GM12878 (cell line): Measurements from ENCODE around the gene PCSK5. TPM values are rescaled to one million over a fixed set of nuclear protein-coding genes. Genes with fewer than 3 reads are reported as not detected.

Experiments used
- ATAC-seq: fragments of 200-7000 bp; cut with Tn5 transposase; 3 replicates; pipeline ENCODE4 v1.9.1; 2020; ENCODE audit warnings: mild to moderate bottlenecking, moderate library complexity
- BruUV-seq: library from RNA; stranded (reverse); fragments of 400-500 nt; replicated peaks from 2 replicates; lab custom pipeline; 2021; lab: Mats Ljungman, UMichigan
- CTCF ChIA-PET: fragments of 300-600 bp; sonication (Branson Sonifier 250); formaldehyde crosslinking; extraction: SDS; loops from one replicate; lab custom pipeline; 2021; ENCODE audit warnings: inconsistent platforms; lab: Yijun Ruan, JAX
- POLR2A ChIA-PET: fragments of 350-600 bp; formaldehyde crosslinking; extraction: SDS; loops from one replicate; lab custom pipeline; 2021; ENCODE audit warnings: inconsistent platforms; lab: Charles Lee
- RAD21 ChIA-PET: fragments of 300-600 bp; sonication (Branson Sonifier 250); formaldehyde crosslinking; loops from one replicate; lab custom pipeline; 2023; ENCODE audit warnings: antibody characterized with exemption; ENCODE audit not compliant: unreplicated experiment; lab: Charles Lee
- SMC1A ChIA-PET: fragments of 300-600 bp; sonication (Branson Sonifier 250); formaldehyde crosslinking; loops from one replicate; lab custom pipeline; 2023; ENCODE audit not compliant: unreplicated experiment, uncharacterized antibody; lab: Charles Lee
- DNase-seq: peaks from one replicate; pipeline ENCODE4 v3.0.0-alpha.2; 2011; ENCODE audit warnings: low read depth, low spot score
- FAIRE-seq: peaks from 3 replicates; lab custom pipeline; 2011; peaks lifted over from hg19 to GRCh38; lab: Jason Lieb, UNC
- H2AFZ ChIP-seq: 2 replicates; pipeline ENCODE4 v1.6.0; 2011; ENCODE audit warnings: low read depth, low read length, control low read depth; ENCODE audit not compliant: control insufficient read depth
- H3K27ac ChIP-seq: 2 replicates; pipeline ENCODE4 v1.5.1; 2011; ENCODE audit warnings: control low read depth; ENCODE audit not compliant: control insufficient read depth, insufficient read depth
- H3K27me3 ChIP-seq, 2 experiments: replicated peaks in 1 of 2; 2 replicates each; pipeline versions ENCODE4 v1.6.0 to v1.6.1; 2011; ENCODE audit warnings: low read length in 1 of 2; ENCODE audit not compliant: control insufficient read depth in 2 of 2, insufficient read depth in 2 of 2
- H3K36me3 ChIP-seq, 2 experiments: 2 replicates each; pipeline ENCODE4 v1.5.1; 2011; ENCODE audit warnings: low read length in 1 of 2; ENCODE audit not compliant: control insufficient read depth in 2 of 2, insufficient read depth in 2 of 2
- H3K4me1 ChIP-seq: 2 replicates; pipeline ENCODE4 v1.6.1; 2011; ENCODE audit warnings: mild to moderate bottlenecking, low read length, moderate library complexity, mixed read lengths; ENCODE audit not compliant: control insufficient read depth, insufficient read depth
- H3K4me2 ChIP-seq: 2 replicates; pipeline ENCODE4 v1.6.0; 2011; ENCODE audit warnings: control low read depth; ENCODE audit not compliant: control insufficient read depth, insufficient read depth
- H3K4me3 ChIP-seq: fragments of 200-600 bp; sonication (generic); 2 replicates; pipeline ENCODE4 v1.5.1; 2016
- H3K79me2 ChIP-seq: 2 replicates; pipeline ENCODE4 v1.6.0; 2011; ENCODE audit warnings: low read length; ENCODE audit not compliant: control insufficient read depth, insufficient read depth
- H3K9ac ChIP-seq: 2 replicates; pipeline ENCODE4 v1.8.0; 2011; ENCODE audit warnings: low read length, control low read depth, mixed read lengths; ENCODE audit not compliant: control insufficient read depth, insufficient read depth
- H3K9me3 ChIP-seq: replicated peaks from 3 replicates; pipeline ENCODE4 v1.5.1; 2011; ENCODE audit warnings: mild to moderate bottlenecking, low read length; ENCODE audit not compliant: control insufficient read depth, insufficient read depth
- H4K20me1 ChIP-seq: 2 replicates; pipeline ENCODE4 v1.6.0; 2011; ENCODE audit not compliant: control insufficient read depth, insufficient read depth
- BACH1 ChIP-seq: fragments of 450-650 bp; IDR thresholded peaks from 2 replicates; pipeline ENCODE4 v1.6.1; 2017; ENCODE audit warnings: mild to moderate bottlenecking, borderline replicate concordance
- CHD2 ChIP-seq: IDR thresholded peaks from 2 replicates; pipeline ENCODE4 v1.6.1; 2011; ENCODE audit warnings: low read depth, low read length, improper control_type of control experiment, borderline replicate concordance
- GATAD2B ChIP-seq: fragments of 450-650 bp; conservative IDR thresholded peaks from 2 replicates; pipeline ENCODE4 v1.6.1; 2017; ENCODE audit warnings: low read depth, mild to moderate bottlenecking, moderate library complexity
- NR2C1 ChIP-seq: fragments of 450-650 bp; IDR thresholded peaks from 2 replicates; pipeline ENCODE4 v1.6.1; 2017; ENCODE audit warnings: antibody characterized with exemption, mild to moderate bottlenecking, moderate library complexity
- POLR2A ChIP-seq: IDR thresholded peaks from 2 replicates; pipeline ENCODE4 v1.6.1; 2011; ENCODE audit warnings: low read depth, mild to moderate bottlenecking, low read length
- RAD51 ChIP-seq: fragments of 450-650 bp; IDR thresholded peaks from 2 replicates; pipeline ENCODE4 v1.6.1; 2016; ENCODE audit warnings: moderate library complexity, mild to moderate bottlenecking, inconsistent platforms
- STAT3 ChIP-seq: IDR thresholded peaks from 2 replicates; pipeline ENCODE4 v1.6.1; 2011; ENCODE audit warnings: low read depth, low read length, improper control_type of control experiment
- SUPT20H ChIP-seq: IDR thresholded peaks from 2 replicates; pipeline ENCODE4 v1.6.1; 2011; ENCODE audit warnings: low read depth, mild to moderate bottlenecking, low read length, moderate library complexity, borderline replicate concordance; ENCODE audit not compliant: control insufficient read depth
- TAF1 ChIP-seq: IDR thresholded peaks from 2 replicates; pipeline ENCODE4 v1.6.1; 2011; ENCODE audit warnings: mild to moderate bottlenecking, low read depth, low read length, borderline replicate concordance
- WGBS: methylation state at CpG from one replicate; pipeline ENCODE4 v1.1.6; 2016; ENCODE audit warnings: low lambda C conversion rate; ENCODE audit not compliant: insufficient replicate concordance, insufficient coverage; ENCODE audit errors: missing lambda C conversion rate; 5-methylcytosine and 5-hydroxymethylcytosine counted together
- in situ Hi-C: fragments of 300-500 bp; cut with MboI; formaldehyde crosslinking; loops from 9 replicates; pipeline ENCODE4 v1.14.3; 2018; ENCODE audit warnings: mixed read lengths
- intact Hi-C: fragments of 100-400 bp; cut with micrococcal nuclease; formaldehyde crosslinking; loops from one replicate; pipeline ENCODE4 v1.14.2; 2022; ENCODE audit not compliant: unreplicated experiment
- polyA plus RNA-seq, 11 experiments: library from polyadenylated mRNA; depleted of rRNA in 4 of 11; unstranded in 6 of 11; stranded (reverse) in 5 of 11; fragments of >200 nt; fragmentation: Nextera tagmentation in 4 of 11; fragmentation: Illumina TruSeq in 1 of 11; extraction: Ambion mirVana in 4 of 11; extraction: Trizol in 1 of 11; gene quantifications; 1 replicate in 1 of 11; 2 replicates in 10 of 11; pipeline versions ENCODE4 v1.2.1 to v1.2.3, GENCODE V29; 2011 to 2016; ENCODE audit warnings: inconsistent platforms in 2 of 11, missing spikeins in 2 of 11, low read depth in 1 of 11
- total RNA-seq, 4 experiments: library from RNA; depleted of rRNA in 3 of 4; stranded (reverse); fragments of >200 nt in 3 of 4; fragmentation: Illumina TruSeq in 1 of 4; extraction: Trizol in 1 of 4; gene quantifications; 2 replicates each; pipeline versions ENCODE4 v1.2.1 to v1.2.3, GENCODE V29; 2013 to 2021
- TF ChIP-seq, protein P1 (sequence below): IDR thresholded peaks from 2 replicates; pipeline ENCODE4 v1.6.1; 2012; ENCODE audit warnings: low read depth, low read length, improper control_type of control experiment
- TF ChIP-seq, protein P2 (sequence below): fragments of 450-650 bp; IDR thresholded peaks from 2 replicates; pipeline ENCODE4 v1.6.1; 2017; ENCODE audit warnings: mild to moderate bottlenecking
- TF ChIP-seq, protein P3 (sequence below): fragments of 450-650 bp; IDR thresholded peaks from 2 replicates; pipeline ENCODE4 v1.6.1; 2018; ENCODE audit warnings: mild to moderate bottlenecking, low read depth, moderate library complexity; ENCODE audit not compliant: partially characterized antibody

The PCSK5 gene
- total and polyA plus RNA-seq, 10 of the 15 experiments (the other 5 are each of a cell fraction or from before 2014, with no cell fraction given) = 0.01 to 0.13 (median 0.04) TPM; not detected in 3

DNA sequence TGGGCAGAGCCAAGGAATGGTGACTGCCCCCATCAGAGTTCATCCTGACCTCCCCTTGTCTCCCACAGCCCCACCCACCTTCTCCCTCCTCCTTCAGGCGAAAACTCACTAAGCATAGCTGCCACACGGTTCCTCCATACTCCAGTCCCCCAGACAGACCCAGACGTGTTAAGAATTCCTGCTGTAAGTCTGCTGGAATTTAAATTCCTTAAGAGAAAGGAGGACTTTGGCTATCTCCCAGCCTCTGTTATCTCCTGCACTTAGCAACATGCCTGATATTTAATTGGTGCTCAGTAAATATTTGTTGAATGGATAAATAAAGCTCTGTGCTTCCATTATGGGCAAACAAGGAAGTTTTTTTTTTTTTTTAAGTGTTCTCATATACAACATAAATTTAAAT is 290.1 kb downstream of the PCSK5 start:
- intact Hi-C loops (no loop called here), in situ Hi-C loops (no loop called here)
- FAIRE-seq = no peak
- no peaks in the 10 kb centered on the region for H3K36me3 ChIP-seq
- DNase-seq = no peak
- ChIA-PET RAD21 (no interaction called here), CTCF (no interaction called here), POLR2A (no interaction called here), SMC1A (no interaction called here)
- 14% methylated on average over 3 of the region's 3 CpGs for WGBS
- H3K4me2 ChIP-seq = no peak overlapping the region
- H3K27ac ChIP-seq = no peak overlapping the region
- no peaks in the 10 kb centered on the region for H4K20me1 ChIP-seq
- no peak overlapping the region for H3K4me3 ChIP-seq
- H3K9me3 ChIP-seq = no peaks in the 10 kb centered on the region
- no peak overlapping the region for H3K9ac ChIP-seq
- H3K27me3 ChIP-seq = no peaks in the 10 kb centered on the region; a peak in 1 of 4 replicates
- no peak for TF ChIP-seq POLR2A
- no peak for TF ChIP-seq SUPT20H
- no peak for TF ChIP-seq NR2C1
- TF ChIP-seq BACH1 = no peak
- TF ChIP-seq, protein P1, sequence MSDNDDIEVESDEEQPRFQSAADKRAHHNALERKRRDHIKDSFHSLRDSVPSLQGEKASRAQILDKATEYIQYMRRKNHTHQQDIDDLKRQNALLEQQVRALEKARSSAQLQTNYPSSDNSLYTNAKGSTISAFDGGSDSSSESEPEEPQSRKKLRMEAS = no peak
- TF ChIP-seq, protein P2, sequence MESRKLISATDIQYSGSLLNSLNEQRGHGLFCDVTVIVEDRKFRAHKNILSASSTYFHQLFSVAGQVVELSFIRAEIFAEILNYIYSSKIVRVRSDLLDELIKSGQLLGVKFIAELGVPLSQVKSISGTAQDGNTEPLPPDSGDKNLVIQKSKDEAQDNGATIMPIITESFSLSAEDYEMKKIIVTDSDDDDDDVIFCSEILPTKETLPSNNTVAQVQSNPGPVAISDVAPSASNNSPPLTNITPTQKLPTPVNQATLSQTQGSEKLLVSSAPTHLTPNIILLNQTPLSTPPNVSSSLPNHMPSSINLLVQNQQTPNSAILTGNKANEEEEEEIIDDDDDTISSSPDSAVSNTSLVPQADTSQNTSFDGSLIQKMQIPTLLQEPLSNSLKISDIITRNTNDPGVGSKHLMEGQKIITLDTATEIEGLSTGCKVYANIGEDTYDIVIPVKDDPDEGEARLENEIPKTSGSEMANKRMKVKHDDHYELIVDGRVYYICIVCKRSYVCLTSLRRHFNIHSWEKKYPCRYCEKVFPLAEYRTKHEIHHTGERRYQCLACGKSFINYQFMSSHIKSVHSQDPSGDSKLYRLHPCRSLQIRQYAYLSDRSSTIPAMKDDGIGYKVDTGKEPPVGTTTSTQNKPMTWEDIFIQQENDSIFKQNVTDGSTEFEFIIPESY = no peak
- no peak for TF ChIP-seq GATAD2B
- TF ChIP-seq RAD51 = no peak
- TF ChIP-seq CHD2 = no peak
- TF ChIP-seq, protein P3, sequence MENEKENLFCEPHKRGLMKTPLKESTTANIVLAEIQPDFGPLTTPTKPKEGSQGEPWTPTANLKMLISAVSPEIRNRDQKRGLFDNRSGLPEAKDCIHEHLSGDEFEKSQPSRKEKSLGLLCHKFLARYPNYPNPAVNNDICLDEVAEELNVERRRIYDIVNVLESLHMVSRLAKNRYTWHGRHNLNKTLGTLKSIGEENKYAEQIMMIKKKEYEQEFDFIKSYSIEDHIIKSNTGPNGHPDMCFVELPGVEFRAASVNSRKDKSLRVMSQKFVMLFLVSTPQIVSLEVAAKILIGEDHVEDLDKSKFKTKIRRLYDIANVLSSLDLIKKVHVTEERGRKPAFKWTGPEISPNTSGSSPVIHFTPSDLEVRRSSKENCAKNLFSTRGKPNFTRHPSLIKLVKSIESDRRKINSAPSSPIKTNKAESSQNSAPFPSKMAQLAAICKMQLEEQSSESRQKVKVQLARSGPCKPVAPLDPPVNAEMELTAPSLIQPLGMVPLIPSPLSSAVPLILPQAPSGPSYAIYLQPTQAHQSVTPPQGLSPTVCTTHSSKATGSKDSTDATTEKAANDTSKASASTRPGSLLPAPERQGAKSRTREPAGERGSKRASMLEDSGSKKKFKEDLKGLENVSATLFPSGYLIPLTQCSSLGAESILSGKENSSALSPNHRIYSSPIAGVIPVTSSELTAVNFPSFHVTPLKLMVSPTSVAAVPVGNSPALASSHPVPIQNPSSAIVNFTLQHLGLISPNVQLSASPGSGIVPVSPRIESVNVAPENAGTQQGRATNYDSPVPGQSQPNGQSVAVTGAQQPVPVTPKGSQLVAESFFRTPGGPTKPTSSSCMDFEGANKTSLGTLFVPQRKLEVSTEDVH = no peak
- TF ChIP-seq TAF1 = no peak
- TF ChIP-seq STAT3 = no peak
- ATAC-seq = no peak
- BruUV-seq = no TSS peak
- no peaks in the 10 kb centered on the region for H3K4me1 ChIP-seq
- H2AFZ ChIP-seq = no peak overlapping the region
- no peaks in the 10 kb centered on the region for H3K79me2 ChIP-seq
